HG03039 (cell line): Measurements from ENCODE around the gene NUMBL.

Experiments
- ATAC-seq: cut with Tn5 transposase; IDR thresholded peaks from one replicate; pipeline ENCODE4 v1.9.1; 2021; ENCODE audit warnings: mild to moderate bottlenecking, moderate library complexity; ENCODE audit not compliant: unreplicated experiment

NUMBL gene

DNA sequence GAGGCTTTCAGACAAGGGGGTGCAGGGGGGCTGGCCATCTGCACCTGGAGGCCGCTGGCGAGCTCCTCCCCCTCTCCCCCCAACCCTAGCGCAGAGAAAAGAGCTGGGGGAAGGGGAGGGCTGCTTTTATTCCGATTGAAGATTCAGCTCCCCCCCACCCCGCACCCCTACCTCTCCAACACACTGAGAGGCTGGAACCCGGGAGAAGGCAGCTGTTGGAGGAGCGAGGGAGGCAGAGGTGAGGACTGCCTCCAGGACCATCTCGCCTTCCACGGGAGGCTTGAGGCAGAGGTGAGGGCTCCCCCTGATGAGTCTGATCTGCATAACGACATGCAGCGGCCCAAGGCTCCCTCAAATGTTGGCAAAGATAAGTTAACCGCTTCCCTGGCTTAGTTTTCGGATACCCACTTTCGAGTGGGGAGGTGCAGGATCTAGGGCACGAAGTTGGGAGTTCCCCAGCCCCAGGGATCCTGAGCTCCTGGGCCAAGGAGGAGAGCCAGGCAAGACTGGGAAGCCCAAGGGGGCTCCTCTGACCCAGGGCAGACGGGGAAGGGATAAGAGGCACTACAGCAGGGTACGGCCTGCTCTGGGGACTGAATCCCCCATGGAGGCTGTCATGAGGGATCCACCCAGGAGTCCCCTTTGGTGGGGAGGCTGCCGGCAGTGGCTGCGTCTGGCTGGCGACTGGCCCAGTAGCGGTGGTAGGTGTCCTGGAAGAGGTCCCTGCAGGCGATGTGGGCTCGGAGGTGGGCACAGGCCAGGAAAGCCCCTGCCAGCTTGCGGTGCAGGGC is 1.2 kb upstream of the NUMBL start:
- no peak for ATAC-seq

DNA sequence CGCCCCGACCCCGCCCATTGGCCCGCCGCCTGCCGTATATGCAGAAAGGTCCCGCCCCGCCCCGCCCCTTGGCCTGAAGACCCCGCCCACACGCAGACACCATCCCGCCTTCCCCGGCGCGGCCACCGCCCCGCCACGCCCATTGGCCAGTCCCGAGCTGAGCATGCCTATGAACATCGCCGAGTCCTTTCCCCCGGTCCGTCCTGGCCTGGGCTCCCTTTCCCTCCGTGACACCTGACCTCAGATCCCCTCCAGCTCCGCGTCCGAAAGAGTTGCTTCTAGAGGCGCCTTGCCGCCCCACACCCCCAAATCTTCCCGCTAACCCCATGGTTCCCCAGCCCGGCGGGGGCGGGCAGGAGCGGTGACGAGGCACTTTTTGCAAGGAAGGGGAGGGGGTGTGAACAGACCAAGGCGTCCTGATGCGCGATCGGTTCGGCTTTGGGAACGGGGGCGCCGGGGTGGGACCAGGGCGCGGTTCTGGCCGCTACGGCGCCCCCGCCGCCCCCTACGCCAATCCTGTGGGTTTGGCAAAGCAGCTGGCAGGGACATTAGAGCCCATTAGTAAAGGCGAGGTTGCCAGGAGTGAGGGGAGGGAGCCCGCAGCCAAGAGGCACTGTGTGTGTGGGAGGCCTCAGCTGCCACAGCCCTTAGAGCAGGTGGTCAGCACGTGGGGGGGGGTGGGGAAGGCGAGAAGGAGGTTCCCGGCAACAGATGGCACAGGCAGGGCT is 406 bp upstream of the NUMBL start:
- ATAC-seq, result peak; percentile 50

DNA sequence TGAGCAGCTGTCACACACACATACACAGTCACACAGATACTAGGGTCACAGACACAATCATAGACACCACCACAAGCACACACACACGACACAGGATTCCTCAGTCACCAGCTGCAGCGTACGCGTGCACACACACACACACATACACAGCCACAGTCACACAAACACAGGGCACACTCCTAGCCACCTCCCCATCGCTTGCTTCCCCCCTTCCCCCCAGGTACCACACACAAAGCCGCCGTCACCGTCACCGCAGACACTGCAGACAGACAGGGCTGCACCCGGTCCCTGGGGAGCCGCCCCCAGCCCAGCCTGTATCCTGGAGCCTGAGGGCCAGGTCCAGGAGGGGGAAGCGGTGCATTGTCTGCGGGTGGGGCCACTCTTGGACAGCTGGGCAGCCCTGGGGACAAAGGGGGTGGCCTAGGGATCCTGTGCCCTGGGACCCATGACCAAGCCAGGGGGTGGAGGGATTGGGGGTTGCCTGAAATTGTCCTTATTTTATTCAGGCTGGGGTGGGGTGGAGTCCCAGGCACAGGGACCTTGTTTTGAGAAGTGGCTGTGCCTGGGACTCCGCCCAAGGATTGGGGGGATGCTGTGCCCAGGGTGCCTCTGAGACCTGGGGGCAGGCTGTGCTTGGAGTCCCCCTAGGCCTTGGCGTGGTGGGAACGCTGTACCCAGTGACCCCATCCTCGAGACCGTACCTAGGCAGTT is 957 bp downstream of the NUMBL start:
- no peak for ATAC-seq

DNA sequence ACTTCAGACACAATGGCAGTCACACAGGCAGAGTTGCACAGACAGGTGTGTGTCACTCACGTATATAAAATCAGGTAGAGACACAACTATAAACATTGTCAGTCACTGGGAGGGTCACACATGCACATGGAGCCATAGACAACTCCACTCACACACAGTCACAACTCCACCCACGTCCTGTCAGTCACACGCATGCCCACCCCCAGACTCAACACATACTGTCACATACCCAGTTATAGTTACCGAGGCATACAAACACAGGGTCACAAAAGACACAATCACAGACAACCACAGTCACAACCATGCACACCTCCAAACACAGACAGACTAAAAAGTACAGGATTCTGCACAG is 1.5 kb downstream of the NUMBL start:
- ATAC-seq, result no peak

DNA sequence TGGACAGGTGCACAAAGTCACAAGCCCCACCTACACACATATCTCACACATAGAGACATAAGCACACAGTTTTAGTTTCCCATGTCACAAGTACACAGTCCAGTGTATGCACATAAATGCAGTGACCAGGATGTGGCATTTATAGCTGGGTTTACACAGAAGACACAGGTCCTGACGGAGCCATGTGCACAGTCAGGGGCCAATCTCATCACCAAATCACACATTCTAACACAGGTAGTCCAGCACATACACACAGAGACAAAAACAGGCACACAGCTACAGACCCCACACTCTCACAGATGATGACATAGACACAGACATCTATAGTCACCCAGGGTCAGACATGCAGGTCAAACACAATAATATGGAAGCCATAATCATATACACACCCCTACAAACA is 2.1 kb downstream of the NUMBL start:
- ATAC-seq, result no peak

DNA sequence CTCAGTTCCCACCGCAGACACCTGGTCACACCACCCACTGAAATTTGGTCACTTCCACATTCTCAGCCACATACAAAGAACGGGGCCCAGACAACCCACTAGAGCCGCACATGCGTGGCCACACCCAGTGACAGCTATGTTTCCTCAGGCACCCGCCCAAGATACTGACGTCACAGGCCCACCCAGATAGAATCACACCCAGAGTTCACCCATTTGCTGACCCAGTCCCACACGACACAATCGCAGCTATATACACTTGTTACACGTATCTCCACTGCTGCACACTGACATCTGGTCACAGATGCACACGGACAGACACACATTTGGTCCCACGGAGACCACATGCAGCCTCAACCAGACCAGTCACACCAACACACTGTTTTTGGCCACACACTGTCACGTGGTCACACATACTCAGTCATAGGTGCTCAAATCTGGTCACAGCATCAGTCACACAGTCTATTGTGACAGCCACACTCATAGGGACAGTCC is 2.9 kb downstream of the NUMBL start:
- no peak for ATAC-seq

DNA sequence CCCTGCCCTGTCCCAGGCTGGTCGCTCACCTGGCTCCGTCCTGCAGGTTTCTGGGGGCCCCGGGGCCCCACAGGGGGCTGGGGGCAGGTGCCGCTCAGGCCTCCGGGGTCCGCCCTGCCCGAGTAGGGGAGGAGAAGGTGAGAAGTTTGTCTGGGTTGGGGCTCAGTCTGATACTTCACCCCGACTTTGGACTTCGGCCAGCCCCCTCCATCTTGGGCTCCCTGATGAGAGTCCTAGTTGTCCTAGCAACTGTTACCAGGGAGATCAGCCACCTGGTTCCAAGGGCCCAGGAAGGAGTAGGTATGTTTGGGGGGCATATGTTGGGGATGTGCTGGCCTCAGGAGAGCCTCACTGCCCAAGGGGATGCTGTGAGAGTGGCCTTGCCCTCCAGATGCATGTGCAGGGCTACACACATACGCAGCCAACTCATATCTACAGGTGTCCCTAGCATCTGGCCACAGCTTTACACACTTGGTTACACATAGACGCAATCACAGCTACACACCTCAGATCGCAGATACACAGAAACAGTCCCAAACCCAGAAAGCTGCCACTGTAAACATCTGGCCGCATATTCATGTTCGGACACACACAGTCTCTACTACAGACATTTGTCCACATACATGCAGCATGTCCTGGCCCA is 3.4 kb downstream of the NUMBL start:
- no peak for ATAC-seq

DNA sequence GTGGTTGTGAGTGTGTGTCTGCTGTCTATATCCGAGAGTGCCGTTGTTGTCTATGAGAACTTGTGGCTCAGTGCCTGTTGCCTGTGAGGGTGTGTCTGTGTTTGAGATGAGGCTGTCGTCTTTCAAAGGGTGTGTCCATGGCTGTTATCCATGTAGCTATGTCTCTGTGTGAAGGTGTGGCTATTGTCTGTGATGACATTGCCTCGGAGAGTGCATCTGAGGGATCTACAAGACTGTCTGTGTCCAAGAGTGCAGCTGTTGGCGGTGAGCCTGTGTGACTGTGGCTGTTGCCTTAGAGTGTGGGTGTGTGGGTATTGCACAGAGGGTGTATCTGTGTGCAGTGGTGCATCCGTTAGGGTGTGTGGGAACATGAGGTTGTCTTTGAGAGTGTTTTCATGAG is 4.9 kb downstream of the NUMBL start:
- ATAC-seq, result no peak

DNA sequence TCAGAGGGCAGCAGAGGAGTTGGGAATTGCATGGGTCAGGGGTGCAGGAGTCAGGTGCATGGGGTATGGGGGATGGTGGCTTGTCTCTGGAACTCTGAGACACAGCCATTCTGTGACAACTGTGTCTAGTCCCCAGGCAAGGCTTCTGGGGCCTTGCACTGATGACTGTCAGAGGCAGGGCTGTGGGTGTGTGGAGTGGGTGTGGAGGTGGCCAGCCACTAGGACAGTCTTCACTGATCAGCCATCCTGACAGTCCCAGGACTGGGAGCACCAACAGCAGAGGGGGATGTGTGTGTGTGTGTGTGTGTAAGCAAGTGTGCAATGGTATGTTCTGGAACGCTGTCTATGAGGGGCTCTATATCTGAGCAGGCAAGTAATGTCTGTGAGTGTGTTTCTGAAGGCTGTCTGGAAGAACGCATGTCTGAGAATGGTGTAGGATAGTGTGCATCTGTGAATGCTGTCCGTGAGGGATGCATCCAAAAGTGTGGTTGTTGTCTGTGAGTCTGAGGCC is 5.4 kb downstream of the NUMBL start:
- ATAC-seq, result no peak

DNA sequence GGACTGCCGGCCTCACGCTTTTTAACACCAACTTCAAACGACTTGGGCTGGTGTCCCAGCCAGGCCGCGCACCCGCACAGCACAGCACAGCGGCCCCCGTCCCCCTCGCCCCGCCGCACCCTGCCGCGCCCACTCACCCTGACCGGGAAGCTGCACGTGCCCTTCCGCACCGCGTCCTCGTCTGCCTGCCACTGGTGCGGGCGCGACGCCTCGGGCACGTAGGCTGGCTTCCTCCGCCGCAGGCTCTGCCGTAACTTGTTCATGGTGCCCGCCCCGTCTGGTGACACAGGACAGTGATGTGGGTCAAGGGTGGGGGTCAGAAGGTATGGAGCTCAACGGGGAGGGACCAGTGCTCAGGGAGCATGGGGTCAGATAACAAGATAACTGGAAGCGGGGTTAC is 6.2 kb downstream of the NUMBL start:
- no peak for ATAC-seq

DNA sequence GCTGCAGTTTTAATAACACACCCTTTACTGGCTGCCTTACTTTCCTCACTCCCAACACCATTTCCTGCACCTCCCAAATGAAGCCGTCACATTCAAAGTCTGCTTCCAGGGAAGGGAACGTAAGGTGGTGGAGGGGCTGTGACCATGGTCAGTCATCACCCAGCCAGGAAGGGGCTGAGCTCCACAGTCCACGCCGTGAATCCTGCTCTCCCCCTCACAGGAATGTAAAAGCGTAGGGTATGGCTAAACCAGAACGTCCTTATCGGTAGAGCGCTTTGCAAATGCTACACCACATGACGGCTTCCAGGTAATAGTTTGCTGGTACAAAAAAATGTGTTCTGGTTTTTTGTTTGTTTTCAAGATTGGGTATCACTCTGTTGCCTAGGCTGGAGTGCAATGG is 7.0 kb downstream of the NUMBL start:
- no peak for ATAC-seq

DNA sequence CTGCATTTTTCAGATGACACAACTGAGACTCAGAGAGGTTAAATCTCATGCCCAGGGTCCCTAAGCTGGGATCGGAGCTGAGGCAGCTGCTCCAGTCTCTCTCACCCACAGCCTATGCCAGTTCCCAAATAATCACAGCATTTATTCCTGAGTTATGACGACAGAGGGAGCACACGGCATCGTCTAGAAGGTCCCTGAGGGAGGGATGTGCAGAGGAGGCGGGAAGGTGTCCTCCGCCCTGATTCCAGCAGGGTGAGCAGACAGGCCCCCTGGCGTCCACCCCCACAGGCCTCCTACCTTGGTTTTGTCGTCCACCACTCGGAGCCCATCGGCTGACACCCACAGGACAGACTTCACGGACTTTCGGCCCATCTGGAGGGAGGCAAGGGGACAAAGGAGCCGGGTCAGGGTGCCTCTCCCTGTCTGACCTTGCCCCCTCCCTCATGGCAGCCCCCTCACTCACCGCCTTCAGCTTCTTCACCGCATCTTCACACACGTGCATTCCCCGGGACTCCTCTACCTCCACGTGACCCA is 8.0 kb downstream of the NUMBL start:
- ATAC-seq, result no peak

DNA sequence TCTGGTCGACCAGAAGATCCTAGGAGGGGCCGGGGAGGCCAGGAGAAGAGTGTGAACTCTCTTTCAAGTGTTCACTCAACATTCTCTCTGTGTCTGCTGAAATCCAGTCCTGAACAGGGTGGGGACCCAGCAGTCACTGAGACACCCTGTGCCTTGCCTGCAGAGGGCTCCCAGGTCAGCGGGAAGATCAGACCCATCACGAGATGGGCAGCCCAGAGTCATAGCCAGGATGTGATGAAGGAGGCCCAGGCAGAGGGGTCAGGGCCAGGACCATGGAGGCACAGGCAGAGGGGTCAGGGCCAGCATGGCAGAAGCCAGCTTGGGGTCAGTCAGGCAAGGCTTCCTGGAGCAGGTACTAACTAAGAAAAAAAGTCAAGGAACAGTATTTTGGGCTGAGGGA is 9.4 kb downstream of the NUMBL start:
- no peak for ATAC-seq

DNA sequence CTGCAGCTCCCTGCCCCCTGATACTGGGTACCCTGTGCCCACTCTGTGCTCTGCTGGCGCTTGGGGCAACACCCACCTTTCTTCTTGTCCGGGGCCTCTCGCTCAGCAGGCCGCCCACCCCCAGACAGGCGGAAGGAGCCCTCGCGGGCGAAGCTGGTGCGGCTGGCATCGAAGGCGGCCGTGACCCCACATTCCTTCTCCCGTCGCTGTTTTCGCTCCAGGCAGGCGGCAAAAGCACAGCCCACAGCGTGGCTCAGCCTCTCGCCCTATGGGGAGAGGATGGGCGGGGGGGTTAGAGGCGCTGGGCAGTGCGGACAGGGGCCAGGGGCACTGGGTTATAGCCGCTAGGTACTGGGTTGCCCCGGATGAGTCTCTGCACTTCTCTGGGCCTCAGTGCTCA is 13.3 kb downstream of the NUMBL start:
- ATAC-seq, result no peak

DNA sequence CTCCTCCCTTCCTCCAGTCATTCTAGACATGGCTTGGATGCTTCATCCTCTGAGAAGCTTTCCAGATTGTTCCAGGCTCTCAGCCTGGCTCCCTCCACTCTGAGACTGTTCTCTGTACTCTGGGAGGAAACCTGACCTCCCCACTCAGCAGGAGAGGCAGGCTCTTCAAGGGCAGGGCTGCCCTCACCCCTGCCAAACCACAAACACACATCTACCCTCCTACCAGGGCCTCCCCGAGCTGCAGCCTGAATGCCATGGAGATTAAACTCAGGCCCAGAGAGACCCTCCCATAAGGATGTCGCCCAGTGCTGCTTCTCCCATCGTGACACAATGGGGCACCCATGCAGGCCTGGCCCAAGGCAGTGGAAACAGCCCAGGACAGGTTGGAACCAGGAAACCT is 16.2 kb downstream of the NUMBL start:
- no peak for ATAC-seq

DNA sequence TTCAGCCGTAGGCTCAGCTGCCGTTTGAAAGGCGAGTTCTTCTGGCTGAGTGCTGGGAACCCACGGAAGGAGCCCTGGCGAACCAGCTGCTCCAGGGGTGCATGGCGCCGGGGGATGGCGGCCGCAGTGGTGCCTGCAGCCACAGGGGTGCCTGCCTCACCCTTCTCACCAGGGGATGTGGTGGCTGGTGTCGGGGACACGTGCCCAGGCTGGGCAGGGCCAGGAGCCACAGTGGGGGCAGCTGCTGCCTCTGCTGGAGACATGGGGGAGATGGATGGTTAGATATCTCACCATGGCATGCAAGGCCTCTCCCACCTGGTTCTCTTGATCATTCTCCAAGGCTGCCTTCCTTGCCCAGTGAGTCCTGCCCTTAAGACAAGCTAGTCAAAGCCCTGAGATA is 17.1 kb downstream of the NUMBL start:
- no peak for ATAC-seq

DNA sequence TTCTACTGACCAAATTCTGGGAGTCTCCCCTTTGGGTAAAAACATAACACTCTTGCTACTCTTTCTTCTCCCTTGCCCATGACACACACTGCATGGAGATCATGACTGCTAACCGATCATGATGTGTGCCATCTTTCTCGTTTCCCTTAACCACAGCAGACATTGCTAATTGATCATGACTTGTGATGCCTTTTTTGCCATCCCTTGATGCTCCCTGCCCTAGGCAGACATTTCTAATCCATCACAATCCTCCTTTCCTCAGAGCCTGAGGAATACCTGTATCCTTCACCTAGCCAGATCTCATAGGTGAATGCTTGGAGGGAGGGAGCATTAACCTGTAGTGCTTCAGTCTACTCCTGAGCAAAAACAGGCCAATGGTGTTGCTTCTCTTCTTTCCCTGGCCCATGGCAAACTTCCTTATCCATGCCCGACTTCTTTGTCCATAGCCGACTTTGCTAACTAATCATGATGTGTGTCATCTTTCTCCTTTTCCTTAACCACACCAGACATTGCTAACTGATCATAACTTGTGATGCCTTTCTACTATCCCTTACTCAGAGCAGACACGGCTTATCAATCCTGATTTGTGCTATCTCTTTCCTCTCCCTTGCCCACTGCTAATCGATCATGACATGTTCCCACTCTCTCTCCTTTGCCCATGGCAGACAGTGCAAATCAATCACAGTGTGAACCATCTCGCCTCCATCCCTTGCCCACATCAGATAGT is 17.7 kb downstream of the NUMBL start:
- no peak for ATAC-seq

DNA sequence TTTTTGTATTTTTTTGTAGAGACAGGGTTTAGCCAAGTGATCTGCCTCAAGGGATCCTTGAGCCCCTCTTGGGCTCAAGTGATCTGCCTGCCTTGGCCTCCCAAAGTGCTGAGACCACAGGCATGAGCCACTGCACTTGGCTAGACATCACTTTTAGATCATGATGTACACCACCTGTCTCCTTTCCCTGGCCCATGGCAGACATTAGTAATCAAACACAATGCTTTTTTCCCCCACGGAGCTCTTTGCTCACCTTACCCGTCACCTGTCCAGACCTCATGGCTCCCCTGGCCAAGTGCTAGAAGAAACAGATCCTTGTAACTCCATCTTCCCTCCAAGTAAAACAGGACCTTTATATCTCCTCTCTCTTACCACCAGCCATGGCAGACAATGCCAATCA is 18.4 kb downstream of the NUMBL start:
- ATAC-seq, result no peak

DNA sequence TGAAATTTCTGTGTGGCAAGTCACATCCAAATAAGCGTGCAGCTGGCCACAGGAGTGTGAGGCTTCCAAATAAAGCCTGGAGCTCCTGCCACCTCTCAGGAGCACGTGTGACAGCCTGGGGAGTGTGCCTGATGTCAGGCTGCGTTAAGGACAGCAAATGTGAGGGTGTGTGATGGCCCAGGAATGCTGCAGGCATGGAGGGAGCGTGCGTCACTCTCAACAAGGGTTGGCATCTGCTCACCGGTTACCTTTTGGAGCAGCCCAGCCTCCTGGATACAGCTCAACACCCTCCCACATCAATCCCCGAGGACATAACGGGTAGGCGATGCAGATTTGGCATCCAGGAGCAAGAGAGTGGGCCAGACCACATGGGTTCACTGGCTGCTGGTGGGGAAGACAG is 19.0 kb downstream of the NUMBL start:
- ATAC-seq, result no peak

DNA sequence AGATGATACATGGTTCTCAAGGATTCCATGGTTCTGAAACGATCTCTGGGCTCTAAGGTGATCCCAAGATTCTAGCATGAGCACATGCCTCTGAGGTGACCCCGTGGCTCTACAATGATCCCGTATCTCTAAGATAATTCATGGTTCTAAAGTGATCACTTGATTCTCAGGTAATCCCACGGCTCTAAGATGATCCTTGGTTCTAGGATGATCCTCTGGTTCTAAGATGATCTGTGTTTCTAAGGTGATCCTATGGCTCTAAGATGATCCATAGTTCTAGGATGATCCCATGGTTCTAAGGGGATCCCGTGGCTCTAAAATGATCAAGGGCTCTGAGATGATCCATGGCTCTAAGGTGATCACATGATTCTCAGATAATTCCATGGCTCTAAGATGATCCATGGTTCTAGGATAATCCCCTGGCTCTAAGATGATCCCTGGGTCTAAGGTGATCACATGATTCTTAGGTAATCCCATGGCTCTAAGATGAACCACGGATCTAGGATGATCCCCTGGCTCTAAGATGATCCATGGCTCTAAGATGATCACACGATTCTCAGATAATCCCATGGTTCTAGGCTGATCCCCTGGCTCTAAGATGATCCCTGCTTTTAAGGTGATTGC is 21.3 kb downstream of the NUMBL start:
- ATAC-seq, result no peak
